Measurements from ENCODE around the gene DOHH. TPM values are rescaled to one million over a fixed set of nuclear protein-coding genes. Genes with fewer than 3 reads are reported as not detected.

The DOHH gene
- total RNA-seq, 2 experiments from 2014 or later: 13.3 to 17.0 TPM

DNA sequence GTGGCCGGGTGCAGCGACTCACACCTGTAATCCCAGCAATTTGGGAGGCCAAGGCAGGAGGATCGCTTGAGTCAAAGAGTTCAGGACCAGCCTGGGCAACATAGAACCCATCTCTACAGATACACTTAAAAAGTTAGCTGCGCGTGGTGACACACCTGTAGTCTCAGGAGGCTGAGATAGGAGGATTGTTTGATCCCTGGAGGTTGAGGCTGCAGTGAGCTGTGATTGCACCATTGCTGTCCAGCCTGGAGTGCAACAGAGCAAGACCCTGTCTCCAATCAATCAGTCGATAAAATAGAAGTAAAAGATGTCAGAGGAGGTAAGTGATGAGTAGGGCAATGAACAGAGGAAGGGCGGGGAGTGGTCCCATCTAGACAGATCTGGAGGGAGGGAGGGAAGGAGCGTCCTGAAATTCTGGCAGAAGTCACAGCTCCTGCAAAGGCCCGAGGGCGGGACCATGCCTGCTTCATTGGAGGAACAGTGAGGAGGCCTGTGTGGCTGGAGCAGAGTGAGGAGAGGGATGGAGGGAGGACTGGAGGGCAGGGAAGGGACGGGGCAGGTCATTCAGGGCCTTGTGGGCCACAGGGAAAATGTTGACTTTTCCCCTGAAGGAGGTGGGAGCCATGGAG lies 29.9 kb downstream of the DOHH start:
- no peaks in the 10 kb centered on the region for H3K9me3 Mint-ChIP-seq (ENCODE audit: low read depth)
- no peak overlapping the region for H3K27ac Mint-ChIP-seq
- H3K27me3 Mint-ChIP-seq: no peaks in the 10 kb centered on the region
- ATAC-seq (no peak), DNase-seq (no peak)
- H3K36me3 Mint-ChIP-seq: no peaks in the 10 kb centered on the region
- H3K4me3 Mint-ChIP-seq: no peak overlapping the region
- CTCF ChIA-PET: interaction anchor here (0.8 to 3.2 kb wide), 9 partner anchors 13 to 508 kb away, joined by 3 to 17 read pairs (median 3); no protein-coding TSS in a partner anchor
- no peaks in the 10 kb centered on the region for H3K4me1 Mint-ChIP-seq

DNA sequence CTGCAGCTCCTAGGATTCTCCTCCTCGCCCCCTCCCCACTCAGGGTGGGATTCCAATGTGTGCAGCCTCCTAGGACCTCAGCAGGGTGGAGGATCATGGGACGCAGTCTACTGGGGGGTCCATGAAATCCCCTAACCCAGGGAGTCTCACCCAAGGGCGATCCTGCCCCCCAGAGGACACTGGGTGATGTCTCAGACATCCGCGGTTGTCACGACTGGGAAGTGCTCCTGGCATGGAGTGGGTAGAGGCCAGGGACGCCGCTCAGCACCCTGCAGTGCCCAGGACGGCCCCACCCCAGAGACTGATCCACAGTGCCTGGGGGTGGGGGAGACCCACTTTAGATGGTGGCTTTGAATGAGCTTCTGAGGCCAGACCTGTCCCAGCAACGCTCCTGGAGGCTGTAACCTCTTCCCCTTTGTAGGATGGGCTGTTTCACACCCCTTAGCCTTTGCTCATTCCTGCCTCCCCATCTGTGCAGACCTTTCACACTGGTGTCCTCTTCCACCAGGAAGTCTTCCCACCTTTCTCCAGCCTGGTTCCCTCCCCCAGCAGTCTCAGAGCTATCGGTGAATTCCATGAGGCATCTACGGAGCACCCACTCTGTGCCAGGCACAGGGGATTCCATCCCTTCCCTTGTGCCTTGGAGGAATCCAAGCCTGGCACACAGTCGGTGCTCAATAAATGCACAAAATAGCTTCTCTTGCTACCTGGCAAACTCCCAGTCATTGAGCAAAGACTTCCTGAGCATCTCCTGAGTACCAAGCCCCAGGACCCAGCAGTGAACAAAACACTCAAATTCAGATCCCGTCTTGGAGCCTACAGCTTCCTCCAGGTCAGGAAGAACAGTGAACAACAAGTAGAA lies 30.6 kb downstream of the DOHH start:
- no peak for DNase-seq
- no peak for ATAC-seq
- Mint-ChIP-seq H3K9me3 (ENCODE audit: low read depth) (no peaks in the 10 kb centered on the region), H3K36me3 (no peaks in the 10 kb centered on the region), H3K4me1 (no peaks in the 10 kb centered on the region), H3K27ac (no peak overlapping the region), H3K4me3 (no peak overlapping the region), H3K27me3 (no peaks in the 10 kb centered on the region)
- CTCF ChIA-PET: interaction anchor here (0.5 to 2.8 kb wide), 8 partner anchors 9 to 164 kb away, joined by 3 to 11 read pairs (median 4); no protein-coding TSS in a partner anchor

DNA sequence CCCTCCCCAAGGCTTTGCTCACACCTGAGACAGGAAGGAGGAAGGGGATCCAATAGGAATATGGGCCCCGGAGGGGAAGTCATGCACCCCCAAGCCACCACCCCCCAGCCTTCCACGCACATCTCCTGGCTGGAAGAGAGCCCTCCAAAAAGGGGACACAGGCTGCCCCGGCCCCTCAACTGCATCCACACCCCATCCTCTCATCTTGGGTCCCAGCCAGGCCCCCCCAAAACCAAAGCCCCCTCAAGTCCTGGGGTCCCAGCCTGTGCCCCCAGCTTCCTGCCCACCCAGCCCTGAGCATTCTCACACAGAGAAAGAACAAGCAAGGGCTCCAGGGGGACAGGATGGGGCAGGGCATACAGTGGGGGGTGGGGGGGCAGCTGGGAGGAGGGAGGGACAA lies 32.3 kb downstream of the DOHH start:
- H3K4me1 Mint-ChIP-seq: no peaks in the 10 kb centered on the region
- ATAC-seq: no peak
- H3K36me3 Mint-ChIP-seq: no peaks in the 10 kb centered on the region
- no peaks in the 10 kb centered on the region for H3K9me3 Mint-ChIP-seq (ENCODE audit: low read depth)
- no peak for DNase-seq
- CTCF ChIA-PET: interaction anchor here (1.3 kb wide), 1 partner anchor 17 kb away, joined by 5 read pairs; no protein-coding TSS in a partner anchor
- no peaks in the 10 kb centered on the region for H3K27me3 Mint-ChIP-seq
- H3K4me3 Mint-ChIP-seq: no peak overlapping the region
- no peak overlapping the region for H3K27ac Mint-ChIP-seq

GRCh38 chr19:3467437-3468198 lies 32.9 kb downstream of the DOHH start:
- CTCF ChIA-PET: no interaction called here
- no peaks in the 10 kb centered on the region for H3K4me1 Mint-ChIP-seq

GRCh38 chr19:3466635-3467034 lies 33.8 kb downstream of the DOHH start:
- no peaks in the 10 kb centered on the region for H3K27me3 Mint-ChIP-seq
- CTCF ChIA-PET: interaction anchor here (1.3 kb wide), 1 partner anchor 18 kb away, joined by 7 read pairs; no protein-coding TSS in a partner anchor
- H3K27ac Mint-ChIP-seq: no peak overlapping the region
- ATAC-seq (no peak), DNase-seq (no peak)
- no peaks in the 10 kb centered on the region for H3K36me3 Mint-ChIP-seq
- H3K4me1 Mint-ChIP-seq: no peaks in the 10 kb centered on the region
- H3K4me3 Mint-ChIP-seq: no peak overlapping the region
- H3K9me3 Mint-ChIP-seq (ENCODE audit: low read depth): no peaks in the 10 kb centered on the region

More at GRCh38 chr19:3467437-3468198, 32.9 kb downstream of the DOHH start:
- DNase-seq (no peak), ATAC-seq (no peak)
- Mint-ChIP-seq H3K27ac (no peak overlapping the region), H3K4me3 (no peak overlapping the region), H3K9me3 (ENCODE audit: low read depth) (no peaks in the 10 kb centered on the region), H3K27me3 (no peaks in the 10 kb centered on the region), H3K36me3 (no peaks in the 10 kb centered on the region)

DNA sequence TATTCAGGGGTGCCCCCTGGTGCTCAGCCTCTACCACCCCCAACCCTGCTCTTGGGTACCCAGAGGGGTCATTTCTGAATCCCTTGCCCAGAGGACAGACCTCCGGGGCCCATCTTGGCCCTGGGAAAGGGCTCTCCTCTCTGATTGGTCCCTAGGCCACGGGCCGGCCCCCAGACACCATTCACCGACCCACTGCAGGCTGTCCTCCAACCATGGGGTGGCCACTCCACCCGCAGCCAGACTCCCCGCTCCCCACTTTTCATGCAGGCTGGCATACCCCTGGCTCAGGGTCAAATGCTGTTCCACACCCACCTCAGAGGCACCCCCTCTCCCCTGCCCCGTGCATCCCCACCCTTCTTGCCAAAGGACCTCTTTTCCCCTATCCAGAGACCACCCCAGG lies 34.9 kb downstream of the DOHH start:
- Mint-ChIP-seq H3K9me3 (ENCODE audit: low read depth) (no peaks in the 10 kb centered on the region), H3K27ac (no peak overlapping the region), H3K4me1 (no peaks in the 10 kb centered on the region), H3K4me3 (no peak overlapping the region), H3K27me3 (no peaks in the 10 kb centered on the region), H3K36me3 (no peaks in the 10 kb centered on the region)
- ATAC-seq: no peak
- CTCF ChIA-PET: interaction anchor here (0.7 to 1.3 kb wide), 2 partner anchors 19 to 395 kb away, joined by 4 to 7 read pairs; no protein-coding TSS in a partner anchor
- no peak for DNase-seq

DNA sequence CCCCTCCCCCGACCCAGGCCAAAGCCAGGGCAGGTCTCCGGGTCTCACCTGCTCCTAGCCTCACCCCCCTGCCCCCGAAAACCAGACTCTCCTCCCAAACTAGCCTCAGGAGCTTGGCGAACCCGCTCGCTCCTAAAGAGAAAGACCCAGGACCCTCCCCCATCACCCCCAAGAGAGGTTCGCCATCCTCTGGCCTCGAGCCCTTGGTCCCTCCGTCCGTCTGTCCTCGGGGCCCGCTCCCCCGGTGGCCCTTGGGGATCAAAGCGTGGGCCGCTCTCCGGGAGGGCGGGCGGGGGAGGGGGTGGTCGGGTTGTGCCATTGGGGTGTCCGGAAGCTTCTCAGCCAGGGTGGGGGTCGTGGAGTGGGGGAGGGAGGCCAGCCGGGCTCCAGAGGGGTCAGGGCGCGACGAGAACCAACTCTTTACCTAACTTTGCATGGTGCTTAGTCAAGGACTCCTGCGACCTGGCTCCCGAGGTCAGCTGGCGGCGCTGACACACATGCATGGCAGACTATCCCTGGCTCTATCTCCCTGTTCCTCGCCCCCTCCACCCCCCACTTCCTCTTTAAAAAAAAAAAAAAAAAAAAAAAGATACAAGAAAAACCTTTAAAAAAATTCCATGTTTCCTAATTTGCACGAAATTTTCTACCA lies 35.8 kb downstream of the DOHH start:
- ATAC-seq (no peak), DNase-seq (no peak)
- Mint-ChIP-seq H3K4me3 (no peak overlapping the region), H3K9me3 (ENCODE audit: low read depth) (no peaks in the 10 kb centered on the region), H3K36me3 (no peaks in the 10 kb centered on the region), H3K4me1 (no peaks in the 10 kb centered on the region), H3K27ac (no peak overlapping the region), H3K27me3 (no peaks in the 10 kb centered on the region)
- CTCF ChIA-PET: interaction anchor here (0.7 to 1.1 kb wide), 2 partner anchors 8 to 394 kb away, joined by 4 to 6 read pairs; no protein-coding TSS in a partner anchor

DNA sequence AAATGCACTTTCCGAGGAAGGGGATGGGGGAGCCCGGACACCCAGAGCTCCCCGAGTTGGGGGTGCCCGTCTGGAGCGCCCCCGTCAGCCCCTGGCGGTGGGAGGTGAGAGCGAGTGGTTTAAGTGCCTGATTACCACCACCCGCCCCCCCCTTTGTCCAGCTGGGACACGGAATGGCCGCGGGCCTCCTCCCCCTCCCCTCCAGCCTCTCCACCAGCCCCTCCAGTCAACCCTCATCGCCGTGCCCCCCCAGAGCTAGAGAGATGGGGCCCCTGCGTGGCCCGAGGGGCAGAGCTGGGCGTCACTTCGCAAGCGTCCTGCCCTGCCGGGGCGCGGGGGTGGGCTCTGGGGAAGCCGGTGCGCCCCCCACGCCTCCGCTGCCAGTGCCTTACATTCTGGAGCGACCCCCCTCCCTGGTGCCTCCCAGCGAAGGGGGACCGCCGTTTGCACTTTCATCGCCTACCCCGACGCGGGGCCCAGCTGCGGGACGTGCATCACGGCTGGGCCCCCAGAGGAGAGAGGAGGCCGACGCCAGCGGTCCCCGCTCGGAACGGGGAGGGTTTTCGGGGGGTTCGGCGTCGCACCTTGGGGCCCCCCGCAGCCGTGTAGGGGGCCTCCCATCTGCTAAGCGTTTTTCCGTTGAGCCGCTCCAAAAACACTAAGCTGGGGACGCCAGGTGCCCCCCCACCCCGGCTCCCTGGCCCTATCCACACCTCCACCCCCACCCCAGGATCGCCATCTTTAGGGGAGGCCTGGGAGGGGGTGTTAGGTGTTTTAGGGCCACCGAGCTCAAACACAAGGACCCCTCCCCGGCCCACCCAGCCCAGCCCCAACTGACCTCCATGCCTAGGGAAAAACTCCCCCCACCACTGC lies 36.5 kb downstream of the DOHH start:
- no peak for DNase-seq
- ATAC-seq: no peak
- CTCF ChIA-PET: interaction anchor here (1.1 kb wide), 1 partner anchor 9 kb away, joined by 6 read pairs; no protein-coding TSS in a partner anchor
- Mint-ChIP-seq H3K4me1 (peaks cover 3% of the 10 kb centered on the region), H3K27ac (no peak overlapping the region), H3K27me3 (no peaks in the 10 kb centered on the region), H3K9me3 (ENCODE audit: low read depth) (no peaks in the 10 kb centered on the region), H3K4me3 (no peak overlapping the region), H3K36me3 (no peaks in the 10 kb centered on the region)

- ATAC-seq: no peak
- no peak overlapping the region for H3K4me3 Mint-ChIP-seq
- peaks cover 3% of the 10 kb centered on the region for H3K4me1 Mint-ChIP-seq
- no peaks in the 10 kb centered on the region for H3K27me3 Mint-ChIP-seq
- no peak for DNase-seq
- CTCF ChIA-PET: no interaction called here
- no peaks in the 10 kb centered on the region for H3K36me3 Mint-ChIP-seq
- no peak overlapping the region for H3K27ac Mint-ChIP-seq
- no peaks in the 10 kb centered on the region for H3K9me3 Mint-ChIP-seq (ENCODE audit: low read depth)
These were observed 37.3 kb downstream of the DOHH start for GRCh38 chr19:3462991-3463713.

DNA sequence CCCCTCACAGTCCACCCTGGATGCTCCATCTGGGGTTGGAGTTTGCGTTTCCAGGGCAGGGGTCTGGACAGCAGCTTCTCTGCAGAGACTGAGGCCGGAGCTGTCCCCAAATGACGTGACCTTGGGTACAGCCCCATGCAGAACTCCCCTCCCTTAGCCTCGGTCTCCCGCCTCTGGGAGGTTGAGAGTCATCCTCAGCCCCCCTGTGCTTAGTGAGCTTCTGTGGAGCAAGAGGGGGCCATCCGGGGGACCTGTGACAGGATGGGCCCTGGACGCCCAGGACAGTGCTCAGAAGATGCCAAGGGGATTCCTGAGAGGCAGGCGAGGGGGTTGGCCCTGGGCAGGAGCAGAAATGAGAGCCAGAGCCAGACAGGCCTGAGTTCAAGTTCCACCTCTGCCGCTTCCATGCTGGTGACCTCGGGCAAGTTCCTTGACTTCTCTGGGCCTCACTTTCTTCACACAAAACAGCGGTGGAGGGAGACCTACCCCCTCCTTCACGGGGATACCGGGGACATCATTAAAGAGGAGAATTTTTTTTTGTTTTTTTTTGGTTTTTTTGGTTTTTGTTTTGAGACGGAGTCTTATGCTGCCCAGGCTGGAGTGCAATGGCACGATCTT lies 40.4 kb downstream of the DOHH start:
- Mint-ChIP-seq H3K9me3 (ENCODE audit: low read depth) (no peaks in the 10 kb centered on the region), H3K4me1 (peaks cover 3% of the 10 kb centered on the region), H3K4me3 (no peak overlapping the region), H3K36me3 (no peaks in the 10 kb centered on the region), H3K27me3 (no peaks in the 10 kb centered on the region), H3K27ac (no peak overlapping the region)
- CTCF ChIA-PET: interaction anchor here (0.9 kb wide), 1 partner anchor 31 kb away, joined by 5 read pairs; no protein-coding TSS in a partner anchor
- ATAC-seq: no peak
- no peak for DNase-seq

DNA sequence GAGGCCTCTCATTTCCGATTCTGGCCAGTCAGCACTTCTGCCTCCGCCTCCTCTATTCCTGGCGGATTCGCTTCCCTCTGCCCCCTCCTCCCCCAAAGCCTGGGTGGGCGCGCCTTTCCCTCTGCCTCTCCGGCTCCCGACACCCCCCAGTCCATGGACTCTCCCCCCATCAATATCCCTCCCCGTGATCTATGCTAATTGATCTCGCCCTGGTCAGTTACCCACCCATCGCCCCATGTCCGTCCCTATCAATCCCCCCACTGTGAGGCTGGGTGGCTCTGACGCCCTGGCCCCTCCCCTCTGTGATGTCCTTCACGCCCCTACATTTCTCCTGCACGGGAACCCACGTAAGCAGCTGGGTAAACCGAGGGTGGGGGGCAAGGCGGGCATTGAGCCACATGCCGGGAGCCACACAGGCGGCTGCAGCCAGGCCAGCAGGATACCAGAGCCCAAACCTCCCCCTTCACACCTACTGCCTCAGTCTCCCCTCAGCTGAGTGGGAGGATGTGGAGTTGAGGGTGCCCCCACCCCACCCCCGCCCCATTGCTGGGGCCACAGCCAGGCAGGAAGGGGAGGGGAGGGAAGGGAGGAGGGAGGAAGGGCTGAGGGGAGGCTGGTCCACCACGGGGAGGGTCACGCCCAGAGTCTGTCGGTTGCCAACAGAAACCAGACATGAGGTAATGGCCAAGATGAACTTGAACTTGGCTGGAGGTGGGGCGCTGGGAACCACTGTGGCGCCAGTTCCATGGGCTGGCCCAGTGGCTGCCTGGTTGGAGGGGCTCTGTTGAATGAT lies 41.2 kb downstream of the DOHH start:
- Mint-ChIP-seq H3K27me3 (no peaks in the 10 kb centered on the region), H3K27ac (no peak overlapping the region)

More for the DNA sequence above, 41.2 kb downstream of the DOHH start:
- no peaks in the 10 kb centered on the region for H3K9me3 Mint-ChIP-seq (ENCODE audit: low read depth)
- peaks cover 3% of the 10 kb centered on the region for H3K4me1 Mint-ChIP-seq
- ATAC-seq (no peak), DNase-seq (no peak)
- H3K4me3 Mint-ChIP-seq: no peak overlapping the region
- no peaks in the 10 kb centered on the region for H3K36me3 Mint-ChIP-seq
- CTCF ChIA-PET: no interaction called here

Measured in activated CD8-positive, alpha-beta memory T cell treated with anti-CD3 and anti-CD28 coated beads, Interleukin-2, amount 10 ng/mL, durations not matched to agents 7 days and 5 days (primary cell).